Measurements from ENCODE around the gene CD3E. TPM values are rescaled to one million over a fixed set of nuclear protein-coding genes. Genes with fewer than 3 reads are reported as not detected.

Gene CD3E
- total and polyA plus RNA-seq, 9 of the 15 experiments (the other 6 are each of a cell fraction or from before 2014, with no cell fraction given): 0.07 to 0.62 (median 0.19) TPM; not detected in 5

DNA sequence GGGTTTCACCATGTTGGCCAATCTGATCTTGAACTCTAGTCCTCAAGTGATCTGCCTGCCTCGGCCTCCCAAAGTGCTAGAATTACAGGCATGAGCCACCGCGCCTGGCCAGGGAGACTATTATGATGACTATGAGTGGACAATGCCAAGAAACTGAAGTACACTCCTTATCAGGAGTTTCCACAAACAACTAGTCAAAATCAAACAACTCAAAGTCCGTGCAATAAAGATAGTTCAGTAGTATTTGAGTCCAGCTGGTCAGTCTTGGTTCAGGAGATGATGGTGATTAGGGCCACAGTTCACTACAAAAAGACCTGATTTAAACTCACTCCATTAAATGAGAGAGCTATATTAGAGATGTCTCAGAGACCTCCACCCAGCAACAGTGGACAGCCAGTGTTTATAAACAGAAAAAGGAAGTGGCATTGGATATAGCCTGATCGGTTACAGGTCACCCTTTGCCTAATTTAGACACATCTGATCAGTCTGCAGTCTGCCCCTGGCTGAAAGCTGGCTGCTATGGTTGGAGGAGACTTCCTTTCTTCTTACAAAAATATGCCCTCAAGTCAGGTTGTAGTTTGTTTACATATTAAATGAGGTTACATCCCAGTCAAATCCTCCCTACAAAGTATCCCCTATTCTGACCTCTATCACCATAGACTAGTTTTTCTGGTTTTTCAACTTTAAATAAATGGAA lies 17.0 kb downstream of the CD3E start (continued):
- TF ChIP-seq PML (IDR thresholded peaks at IDR 0.05; ENCODE audit: low read length) (no peak), GATA2 (CRISPR knock-in tag; IDR thresholded peaks at IDR 0.05) (0 out of 2 replicates have a peak, but pooled peaks have one; percentile 9), SIRT6 (IDR thresholded peaks at IDR 0.05; ENCODE audit: low read depth, low read length) (no peak), ARID1B (IDR thresholded peaks at IDR 0.05) (peak; percentile 38), ETV5 (CRISPR knock-in tag; IDR thresholded peaks at IDR 0.05; ENCODE audit: low read depth) (no peak), TCF3 (CRISPR knock-in tag; IDR thresholded peaks at IDR 0.05) (peak; percentile 59), CUX1 (CRISPR knock-in tag; IDR thresholded peaks at IDR 0.05) (no peak), TEAD2 (tag; IDR thresholded peaks at IDR 0.05) (no peak)
- TF ChIP-seq, protein P1, sequence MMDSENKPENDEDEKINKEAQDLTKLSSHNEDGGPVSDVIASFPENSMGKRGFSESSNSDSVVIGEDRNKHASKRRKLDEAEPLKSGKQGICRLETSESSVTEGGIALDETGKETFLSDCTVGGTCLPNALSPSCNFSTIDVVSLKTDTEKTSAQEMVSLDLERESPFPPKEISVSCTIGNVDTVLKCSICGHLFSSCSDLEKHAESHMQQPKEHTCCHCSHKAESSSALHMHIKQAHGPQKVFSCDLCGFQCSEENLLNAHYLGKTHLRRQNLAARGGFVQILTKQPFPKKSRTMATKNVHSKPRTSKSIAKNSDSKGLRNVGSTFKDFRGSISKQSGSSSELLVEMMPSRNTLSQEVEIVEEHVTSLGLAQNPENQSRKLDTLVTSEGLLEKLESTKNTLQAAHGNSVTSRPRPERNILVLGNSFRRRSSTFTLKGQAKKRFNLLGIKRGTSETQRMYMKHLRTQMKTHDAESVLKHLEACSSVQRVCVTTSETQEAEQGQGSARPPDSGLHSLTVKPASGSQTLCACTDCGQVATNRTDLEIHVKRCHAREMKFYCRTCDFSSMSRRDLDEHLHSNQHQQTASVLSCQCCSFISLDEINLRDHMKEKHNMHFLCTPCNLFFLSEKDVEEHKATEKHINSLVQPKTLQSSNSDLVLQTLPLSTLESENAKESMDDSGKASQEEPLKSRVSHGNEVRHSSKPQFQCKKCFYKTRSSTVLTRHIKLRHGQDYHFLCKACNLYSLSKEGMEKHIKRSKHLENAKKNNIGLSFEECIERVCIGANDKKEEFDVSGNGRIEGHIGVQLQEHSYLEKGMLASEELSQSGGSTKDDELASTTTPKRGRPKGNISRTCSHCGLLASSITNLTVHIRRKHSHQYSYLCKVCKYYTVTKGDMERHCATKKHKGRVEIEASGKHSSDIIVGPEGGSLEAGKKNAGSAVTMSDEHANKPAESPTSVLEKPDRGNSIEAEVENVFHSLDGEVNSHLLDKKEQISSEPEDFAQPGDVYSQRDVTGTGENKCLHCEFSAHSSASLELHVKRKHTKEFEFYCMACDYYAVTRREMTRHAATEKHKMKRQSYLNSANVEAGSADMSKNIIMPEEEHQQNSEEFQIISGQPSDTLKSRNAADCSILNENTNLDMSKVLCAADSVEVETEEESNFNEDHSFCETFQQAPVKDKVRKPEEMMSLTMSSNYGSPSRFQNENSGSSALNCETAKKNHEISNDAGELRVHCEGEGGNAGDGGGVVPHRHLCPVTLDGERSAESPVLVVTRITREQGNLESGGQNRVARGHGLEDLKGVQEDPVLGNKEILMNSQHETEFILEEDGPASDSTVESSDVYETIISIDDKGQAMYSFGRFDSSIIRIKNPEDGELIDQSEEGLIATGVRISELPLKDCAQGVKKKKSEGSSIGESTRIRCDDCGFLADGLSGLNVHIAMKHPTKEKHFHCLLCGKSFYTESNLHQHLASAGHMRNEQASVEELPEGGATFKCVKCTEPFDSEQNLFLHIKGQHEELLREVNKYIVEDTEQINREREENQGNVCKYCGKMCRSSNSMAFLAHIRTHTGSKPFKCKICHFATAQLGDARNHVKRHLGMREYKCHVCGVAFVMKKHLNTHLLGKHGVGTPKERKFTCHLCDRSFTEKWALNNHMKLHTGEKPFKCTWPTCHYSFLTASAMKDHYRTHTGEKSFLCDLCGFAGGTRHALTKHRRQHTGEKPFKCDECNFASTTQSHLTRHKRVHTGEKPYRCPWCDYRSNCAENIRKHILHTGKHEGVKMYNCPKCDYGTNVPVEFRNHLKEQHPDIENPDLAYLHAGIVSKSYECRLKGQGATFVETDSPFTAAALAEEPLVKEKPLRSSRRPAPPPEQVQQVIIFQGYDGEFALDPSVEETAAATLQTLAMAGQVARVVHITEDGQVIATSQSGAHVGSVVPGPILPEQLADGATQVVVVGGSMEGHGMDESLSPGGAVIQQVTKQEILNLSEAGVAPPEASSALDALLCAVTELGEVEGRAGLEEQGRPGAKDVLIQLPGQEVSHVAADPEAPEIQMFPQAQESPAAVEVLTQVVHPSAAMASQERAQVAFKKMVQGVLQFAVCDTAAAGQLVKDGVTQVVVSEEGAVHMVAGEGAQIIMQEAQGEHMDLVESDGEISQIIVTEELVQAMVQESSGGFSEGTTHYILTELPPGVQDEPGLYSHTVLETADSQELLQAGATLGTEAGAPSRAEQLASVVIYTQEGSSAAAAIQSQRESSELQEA (IDR thresholded peaks at IDR 0.05; ENCODE audit: low read depth): no peak
- TF ChIP-seq, protein P2, sequence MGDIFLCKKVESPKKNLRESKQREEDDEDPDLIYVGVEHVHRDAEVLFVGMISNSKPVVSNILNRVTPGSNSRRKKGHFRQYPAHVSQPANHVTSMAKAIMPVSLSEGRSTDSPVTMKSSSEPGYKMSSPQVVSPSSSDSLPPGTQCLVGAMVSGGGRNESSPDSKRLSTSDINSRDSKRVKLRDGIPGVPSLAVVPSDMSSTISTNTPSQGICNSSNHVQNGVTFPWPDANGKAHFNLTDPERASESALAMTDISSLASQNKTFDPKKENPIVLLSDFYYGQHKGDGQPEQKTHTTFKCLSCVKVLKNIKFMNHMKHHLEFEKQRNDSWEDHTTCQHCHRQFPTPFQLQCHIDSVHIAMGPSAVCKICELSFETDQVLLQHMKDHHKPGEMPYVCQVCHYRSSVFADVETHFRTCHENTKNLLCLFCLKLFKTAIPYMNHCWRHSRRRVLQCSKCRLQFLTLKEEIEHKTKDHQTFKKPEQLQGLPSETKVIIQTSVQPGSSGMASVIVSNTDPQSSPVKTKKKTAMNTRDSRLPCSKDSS (IDR thresholded peaks at IDR 0.05; ENCODE audit: low read depth, partially characterized antibody): no peak

Measured in K562 (cell line).